ENCODE results near the gene RAMACL.

Gene RAMACL

DNA sequence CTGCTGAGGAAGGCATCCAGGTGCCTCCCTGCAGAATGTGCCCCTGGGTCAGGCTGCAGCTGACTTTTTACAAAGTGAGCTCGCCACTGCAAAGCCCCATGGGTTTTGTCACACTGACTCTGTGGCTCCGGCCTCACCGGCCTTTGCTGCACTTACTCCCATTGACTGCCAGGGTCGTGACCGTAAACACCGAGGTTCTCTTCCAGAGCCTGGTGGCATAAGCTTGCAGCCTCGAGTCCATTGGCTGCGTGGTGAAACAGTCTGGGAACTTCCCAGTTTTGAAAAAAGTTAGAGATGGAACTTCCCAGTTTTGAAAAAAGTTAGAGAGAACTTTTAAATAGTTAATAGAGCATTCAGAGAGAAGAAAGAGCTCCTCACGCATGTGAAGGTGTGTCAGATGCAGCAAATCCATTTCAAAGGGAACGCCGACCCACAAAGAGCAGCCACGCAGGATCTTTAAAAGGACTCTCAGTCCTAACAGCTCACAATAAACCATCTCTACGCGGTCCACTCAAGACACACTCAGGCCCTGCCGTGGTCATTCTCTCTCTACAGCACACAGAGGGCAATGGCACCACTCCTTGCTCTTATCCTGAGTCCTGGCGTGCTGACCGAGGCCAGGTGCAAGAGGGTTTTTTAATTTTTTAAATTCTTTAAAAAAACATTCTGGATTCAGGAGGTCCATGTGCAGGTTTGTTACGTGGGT is 12.8 kb downstream of the RAMACL start:
- no peak for DNase-seq

DNA sequence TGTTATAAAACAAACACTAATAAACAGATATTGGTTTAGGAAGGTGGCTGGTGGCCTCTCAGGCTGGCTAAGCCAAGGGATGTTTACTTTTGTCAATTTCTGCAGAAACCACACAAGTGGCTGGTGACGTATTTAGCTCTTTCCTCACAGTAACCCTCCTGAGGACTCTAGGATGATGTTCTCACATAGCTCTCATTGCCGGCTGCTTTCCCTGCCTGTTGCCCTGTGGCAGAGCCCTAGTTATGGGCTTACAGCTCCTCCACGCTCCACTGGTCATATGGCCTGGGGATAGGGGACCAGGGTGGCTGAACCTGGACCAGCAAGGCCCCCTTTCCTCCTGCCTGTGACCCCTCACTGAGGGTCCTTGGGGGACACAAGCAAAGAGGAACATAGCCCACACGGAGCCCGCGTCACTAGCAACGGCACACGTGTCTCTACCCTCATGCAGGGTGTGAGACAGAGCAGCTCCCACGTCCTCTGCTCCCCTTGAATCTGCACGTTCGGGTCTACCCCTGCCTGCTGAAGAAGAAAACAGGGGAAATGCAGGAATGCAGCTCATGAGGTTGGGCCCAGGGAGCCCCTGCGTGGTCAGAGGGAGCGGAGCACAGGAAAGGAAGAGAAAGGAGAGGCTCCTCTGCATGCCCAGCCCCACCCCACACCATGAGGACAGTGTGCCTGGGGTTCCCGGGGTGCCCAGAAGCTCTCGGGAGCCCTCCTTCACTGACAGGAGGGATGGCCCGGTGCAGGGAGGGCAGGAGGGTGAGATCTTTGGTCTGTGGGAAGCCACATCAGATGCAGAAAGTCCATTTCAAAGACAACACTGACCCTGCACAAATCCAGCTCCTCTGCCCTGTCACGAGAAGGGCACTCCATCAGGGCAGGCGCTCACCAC is 13.9 kb downstream of the RAMACL start:
- peak; percentile 75 for DNase-seq

DNA sequence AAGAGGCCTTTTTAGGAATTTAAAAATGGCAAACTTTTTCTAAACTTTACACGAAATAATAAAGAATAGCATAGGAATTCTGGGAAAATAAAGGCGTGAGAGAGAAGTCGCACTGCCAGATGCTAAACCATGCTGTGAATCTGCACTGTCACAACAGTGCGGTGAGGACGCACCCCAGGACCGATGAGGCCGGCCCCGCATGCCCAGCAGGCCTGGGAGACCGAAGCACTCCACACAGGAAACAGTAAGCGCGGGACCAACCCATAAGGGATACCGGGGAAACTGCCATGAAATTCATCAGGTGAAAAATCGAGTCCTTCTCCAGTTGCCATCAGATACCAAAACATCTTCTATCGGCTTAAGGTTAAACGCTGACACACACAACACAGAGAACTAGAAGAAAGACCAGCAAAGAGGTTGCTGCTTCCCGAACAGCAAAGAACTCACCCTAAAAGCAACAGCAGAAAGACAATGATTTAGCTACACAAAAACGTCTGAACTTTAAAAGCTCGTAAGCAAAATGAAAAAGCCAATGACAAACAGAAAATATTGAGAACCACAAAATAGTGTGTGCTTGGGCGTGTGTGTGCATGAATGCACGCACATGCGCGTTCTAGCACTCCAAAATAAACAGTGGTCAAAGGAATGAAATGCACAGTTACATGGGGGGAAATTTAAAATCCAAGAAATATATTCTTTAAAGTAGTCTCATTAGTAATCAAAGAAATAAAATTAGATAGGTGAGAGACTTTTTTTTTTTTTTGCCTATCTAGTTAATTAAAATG is 15.4 kb downstream of the RAMACL start:
- no peak for DNase-seq

DNA sequence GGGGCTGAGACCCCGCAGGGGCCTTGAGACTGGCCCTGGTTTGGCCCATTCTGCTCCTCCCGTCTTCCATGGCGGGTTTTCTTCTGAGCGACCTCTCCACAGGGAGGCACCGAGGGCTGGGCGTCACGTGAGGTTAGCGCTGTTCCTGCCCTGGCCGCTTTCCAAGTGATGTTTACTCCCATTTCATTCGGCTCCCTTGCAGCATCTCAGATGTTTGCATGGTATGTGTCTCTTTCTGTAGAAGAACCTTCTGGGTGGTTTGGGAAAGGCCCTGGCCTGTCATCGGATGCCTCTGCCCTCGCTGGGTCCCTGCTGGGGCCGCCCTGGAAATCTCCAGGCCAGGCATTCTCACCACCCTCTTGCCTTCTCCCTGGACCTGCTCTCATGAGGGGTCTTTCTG is 17.3 kb downstream of the RAMACL start:
- DNase-seq: no peak

DNA sequence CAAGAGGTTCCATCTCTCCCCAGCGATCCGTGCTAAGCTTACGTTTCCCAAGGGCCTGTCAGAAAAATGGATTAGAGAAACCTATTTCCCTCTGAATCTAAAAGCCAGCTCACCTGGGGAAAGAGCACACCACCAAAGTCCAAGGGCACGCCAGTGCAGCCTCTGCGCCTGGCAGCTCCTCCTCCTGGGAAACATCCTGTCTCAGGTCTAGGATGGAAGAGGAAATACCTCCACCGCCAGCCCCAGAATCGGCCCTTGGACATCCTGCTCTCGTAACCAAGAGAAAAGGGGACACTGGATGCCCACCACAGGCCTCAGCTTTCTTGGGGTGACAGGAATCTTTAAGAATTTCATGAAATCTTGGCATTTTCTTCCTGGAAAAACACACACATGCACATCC is 18.7 kb downstream of the RAMACL start:
- no peak for DNase-seq

DNA sequence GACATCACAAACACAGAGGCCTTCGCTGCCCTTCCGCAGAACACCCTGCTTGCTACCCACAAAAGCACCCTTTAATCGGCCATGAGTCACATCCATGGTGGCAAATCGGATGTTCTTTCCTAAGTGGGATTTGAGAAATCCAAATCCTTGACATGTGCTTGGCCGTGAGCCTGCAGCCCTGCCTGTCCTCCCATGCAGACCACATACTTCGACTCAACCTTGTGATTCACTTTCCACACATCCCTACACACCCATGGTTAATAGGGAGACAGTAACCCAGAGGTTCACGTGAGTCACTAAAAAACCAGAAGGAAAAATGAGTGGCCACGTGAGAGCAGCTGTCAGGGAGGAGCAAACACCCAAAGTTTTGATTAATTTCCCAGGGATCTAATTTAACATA is 19.4 kb downstream of the RAMACL start:
- peak; percentile 95 for DNase-seq

DNA sequence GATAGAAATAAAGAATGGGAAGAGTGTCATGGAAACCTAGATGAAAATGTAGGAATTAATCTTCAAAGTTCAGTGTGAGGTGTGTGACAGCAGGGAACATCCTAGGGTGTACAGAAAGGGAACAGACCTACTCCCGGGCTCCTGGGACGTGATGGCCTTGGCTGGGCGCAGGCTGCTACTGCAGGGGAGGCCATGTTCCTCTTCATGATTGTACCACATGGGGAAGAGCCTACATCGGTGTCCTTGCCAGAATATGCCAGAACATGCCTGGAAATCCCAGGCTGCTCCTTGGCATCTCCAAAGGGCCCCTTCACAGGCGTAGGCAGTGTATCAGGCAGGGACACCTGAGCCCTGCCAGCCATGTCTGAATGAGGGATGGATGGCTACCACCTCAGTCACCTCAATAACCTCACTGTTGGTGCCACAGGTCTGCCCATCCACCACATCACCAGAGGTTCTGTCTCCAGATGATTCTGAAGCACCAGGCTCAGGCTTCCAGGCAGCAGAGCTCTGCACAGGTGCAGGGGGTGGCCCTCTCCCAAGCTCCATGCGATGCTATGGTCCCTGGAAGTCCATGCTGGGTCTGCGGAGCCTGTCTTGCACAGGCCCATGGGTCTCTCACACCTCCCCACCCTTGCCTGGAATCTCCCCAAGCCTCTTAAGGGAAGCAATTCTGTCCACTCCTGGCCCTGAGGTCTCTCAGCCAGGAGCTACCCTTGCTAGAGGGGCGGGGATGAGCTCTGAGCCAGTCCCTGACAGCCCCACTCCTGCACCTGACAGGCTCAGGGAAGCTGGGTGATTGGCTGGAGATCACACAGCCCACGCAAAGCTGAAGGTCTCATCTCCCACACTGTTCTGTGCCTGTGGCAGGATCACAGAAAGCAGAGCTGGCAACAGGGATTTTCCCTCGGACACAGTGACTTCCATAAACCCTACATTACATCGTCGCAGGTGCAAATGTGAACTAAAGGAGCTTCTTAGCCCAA is 20.2 kb downstream of the RAMACL start:
- DNase-seq: no peak

DNA sequence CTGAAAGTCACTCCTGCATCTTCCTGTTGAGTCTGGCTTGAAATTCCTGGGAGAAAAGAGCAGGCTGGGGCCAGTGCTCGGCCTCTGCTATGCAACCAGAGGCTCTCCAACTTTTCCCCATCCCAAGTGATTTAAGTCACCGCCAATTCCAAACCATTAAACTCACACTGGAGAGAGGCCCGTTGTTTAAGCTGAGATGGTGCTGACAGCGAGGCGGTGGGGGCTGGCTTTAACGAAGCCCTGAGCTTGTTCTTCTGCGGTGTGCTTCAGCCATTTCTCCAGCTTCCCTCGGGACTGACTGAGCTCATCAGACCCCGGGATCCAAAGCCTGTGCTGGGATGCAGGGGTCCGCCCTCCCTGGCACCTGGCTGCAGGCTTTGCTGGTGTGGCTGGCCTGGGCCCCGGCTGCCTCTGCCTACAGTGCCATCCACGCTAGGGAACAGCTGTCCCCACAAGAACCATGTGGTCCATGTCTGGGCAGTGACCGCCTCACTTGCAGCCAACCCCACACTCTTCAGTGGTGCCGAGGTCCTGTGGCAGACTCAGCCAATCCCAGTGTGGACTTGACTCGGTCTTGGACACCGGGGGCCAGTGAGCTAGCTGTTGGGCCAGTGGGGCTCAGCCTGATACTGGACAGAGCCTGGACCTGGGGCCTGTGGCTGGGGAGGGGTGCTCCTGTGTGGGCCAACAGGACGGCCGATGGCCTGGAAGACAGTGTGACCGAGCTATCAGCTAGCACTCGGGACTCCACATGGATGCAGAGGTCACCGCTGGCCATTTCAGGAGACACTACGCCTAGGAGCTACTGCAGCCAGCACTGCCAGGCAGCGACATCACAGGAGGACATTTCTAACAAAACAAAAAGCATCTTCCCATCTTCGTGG is 21.2 kb downstream of the RAMACL start:
- peak; percentile 67 for DNase-seq

DNA sequence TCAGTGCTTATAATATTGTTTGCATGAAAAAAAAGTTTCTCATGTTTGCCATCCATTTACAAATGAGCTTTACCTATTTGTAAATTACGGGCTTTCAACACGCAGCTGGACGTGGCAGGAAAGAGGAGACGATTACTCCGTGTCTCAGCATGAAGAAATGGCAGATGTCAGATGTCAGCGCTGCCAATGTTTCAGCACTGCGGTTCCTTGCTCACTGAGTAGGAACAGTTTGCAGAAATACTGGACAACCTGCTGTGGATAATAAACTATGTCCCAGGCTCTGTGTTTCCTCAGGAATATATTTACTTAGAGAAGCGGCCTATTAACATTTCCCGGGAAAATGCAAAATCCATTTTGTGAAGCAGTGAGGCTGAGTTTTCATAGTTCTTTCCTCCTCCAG is 22.7 kb downstream of the RAMACL start:
- DNase-seq: no peak

DNA sequence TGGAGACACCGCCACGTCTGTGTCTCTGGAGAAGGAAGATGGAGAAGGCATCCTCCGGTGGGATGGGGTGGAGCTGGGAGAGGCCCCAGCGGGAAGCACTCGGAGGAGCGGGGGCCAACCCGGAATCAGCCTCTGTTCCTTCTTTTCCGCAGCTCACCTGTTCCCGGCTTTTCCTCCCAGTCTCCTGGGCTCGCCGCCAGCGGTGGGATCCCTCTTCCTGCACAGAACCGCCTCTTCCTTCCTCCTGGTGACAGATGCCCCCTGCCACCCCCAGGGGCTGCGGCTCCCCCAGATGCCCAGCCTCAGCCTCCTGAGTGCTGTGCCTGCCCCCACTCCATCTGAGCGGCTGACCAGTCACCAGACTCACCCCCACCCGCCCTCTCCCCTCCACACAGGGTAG is 23.3 kb downstream of the RAMACL start:
- DNase-seq: no peak

DNA sequence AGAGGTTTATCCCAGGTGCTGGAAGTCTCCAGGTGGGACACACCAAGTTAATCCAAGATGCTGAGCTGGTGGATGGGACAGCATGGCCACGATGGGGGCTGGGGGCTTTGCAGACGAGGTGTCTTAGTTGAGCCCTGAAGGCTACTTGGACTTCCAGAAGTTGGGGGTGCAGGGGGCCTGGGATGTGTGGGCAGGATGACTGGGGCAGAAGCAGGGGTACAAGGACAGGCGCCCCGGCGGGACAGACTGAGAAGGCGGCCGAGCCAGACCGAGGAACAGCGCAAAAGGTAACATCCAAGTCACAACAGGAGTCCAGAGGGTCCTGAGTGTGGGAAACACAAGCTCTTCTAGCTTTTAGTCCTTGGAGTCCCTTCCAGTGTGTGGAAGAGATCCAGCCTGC is 23.8 kb downstream of the RAMACL start:
- no peak for DNase-seq

DNA sequence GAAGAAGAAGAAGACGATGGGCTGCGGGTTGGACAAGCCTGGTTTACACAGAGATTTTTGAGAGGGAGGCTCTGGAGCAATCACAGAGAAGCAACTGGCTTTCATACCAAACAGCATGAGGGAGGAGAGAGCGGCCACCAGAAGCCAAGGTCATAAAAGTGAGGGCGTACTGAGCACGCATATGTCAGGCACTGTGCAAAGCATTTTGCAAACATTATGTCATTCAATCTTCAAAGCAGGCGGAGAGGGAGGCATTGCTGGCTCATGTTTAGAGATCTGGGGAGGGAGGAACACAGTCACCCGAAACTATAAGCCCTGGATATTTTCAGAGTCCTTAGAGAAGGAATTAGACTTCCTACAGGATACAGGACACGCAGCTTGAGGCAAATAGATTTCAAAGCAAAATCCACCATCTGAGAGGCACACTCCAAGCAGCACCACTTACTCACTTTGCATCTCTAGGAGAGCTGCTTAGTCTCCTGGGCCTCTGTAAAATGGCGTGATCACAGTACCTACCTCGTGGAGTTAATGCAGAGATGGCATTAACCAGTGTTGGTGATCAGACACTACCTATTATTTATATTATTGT is 24.6 kb downstream of the RAMACL start:
- DNase-seq: no peak

DNA sequence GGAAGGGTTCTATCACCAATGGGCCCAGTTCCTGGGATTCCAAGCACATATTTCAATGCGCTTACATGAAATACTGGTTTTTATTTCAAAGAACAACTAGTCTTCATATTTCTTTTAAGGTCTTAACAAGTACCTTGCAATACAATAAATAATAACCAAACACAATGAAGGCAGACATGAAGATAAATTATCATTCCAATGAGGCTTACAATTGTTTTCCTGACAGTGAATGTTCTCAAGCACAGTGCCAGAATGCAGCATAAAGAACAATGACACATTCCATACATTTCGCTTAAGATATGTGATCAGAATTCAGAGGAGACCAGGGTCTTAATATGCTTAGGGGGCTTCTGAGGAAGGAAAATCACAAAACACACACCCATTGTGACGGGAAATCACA is 26.3 kb downstream of the RAMACL start:
- no peak for DNase-seq

DNA sequence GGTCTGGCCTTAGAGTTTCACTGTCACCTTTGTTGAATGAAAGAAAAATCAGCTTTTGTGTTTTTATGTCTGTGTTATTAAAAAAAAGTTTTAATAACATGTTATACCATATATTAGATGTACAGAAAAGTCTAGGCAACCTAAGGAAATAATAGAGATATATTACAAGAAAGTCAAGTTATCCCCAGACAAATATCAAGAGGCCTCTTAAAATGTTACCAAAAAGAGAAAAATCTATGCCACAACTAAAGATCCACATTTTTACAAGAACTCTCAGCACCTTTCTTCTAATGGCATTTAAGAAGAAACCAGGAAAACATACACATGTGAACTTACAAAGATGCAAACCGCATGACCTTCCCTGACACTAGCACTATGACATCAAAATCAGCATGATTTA is 26.8 kb downstream of the RAMACL start:
- no peak for DNase-seq

DNA sequence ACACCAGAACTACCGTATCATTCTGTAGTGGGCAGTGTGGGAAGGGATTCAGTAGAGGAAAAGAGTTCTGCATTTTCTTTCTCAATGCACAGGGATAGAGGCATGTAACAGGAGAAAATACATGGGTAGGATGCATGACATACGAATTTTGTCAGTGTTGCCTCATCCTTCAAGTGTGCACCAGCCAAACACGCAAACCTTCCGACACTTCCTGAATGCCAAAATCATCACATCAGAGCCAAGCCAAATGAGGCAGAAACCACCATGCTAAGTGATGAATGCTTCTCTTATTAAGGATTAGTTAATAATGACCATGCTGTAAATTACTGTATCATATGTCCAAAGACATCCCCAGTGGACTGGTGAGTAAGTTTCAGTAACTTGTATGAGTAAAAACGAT is 27.3 kb downstream of the RAMACL start:
- DNase-seq: peak; percentile 80

DNA sequence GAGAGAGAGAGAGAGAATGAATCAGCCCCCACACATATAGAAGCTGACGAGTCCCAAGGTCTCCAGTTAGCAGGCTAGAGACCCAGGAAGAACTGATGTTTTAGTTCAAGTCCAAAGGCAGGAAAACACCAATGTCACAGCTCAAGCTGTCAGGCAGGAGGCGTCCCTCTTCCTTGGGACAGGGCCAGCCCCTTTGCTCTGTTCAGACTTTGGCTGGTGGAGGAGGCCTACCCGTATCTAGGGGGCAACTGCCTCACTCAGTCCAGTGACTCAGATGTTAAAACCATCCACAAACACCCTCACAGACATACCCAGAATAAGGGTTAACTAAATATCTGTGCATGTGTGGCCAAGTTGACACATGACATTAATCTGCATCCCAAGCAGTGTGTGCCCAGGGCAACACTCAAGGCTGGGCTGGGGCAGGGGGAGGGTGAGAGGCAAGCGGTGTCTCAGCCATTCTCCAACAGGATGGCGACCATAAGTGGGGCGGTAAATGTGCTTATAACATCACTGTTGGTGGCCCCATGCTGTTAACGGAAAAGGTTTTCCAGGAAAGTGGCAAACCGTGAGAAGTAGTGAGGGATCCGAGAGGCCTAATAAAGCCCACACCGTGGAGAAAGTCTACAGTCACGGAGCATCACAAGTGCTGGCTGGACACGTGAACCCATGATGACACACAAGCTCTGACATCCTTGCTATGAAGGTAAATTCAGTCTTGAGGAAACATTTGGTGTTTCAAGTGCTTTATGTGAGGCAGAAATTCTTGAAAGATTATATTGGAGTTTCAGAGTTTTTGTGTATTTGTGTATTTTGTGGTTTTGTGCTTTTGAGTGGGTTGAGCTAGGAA is 28.1 kb downstream of the RAMACL start:
- peak; percentile 42 for DNase-seq

DNA sequence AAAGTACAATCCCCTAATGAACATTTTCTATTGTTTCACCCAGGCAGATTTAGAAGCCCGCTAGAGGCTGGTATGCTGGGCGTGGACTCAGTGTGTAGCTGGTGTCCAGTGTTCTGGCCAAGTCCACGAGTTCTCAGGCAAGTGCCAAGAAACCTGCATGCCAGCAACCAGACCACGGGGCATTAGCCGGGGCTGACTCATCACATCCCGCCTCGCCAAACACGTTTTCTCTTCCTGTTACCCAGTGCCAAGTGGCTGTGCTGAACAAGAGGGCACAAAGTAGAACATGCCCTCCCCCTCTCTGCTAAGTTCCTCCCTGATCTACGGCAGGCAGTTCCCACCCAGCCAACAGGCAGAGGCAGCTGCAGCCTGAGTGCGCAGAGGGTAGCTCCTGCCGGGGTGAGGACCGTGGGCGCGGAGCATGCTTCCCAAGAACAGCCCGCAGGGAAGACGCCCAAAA is 29.6 kb downstream of the RAMACL start:
- peak; percentile 81 for DNase-seq

DNA sequence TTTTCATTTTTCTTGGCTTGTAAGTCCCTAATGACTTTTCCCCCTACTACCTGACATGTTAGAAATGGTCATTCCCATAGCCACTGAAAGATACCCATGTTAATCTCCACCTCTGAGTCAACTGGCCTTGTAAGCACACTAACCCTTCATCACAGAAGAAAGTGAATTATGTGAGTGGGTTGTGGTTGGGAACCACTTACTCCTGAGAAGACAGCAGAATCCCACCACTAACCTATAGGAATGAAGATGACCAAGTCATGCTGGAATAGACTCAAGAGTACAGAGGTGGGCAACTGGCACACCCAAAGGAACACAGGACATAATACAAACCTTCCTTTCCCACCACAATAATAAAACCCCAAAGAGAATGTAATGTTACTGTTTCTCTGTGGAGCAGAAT is 30.1 kb downstream of the RAMACL start:
- DNase-seq: no peak

DNA sequence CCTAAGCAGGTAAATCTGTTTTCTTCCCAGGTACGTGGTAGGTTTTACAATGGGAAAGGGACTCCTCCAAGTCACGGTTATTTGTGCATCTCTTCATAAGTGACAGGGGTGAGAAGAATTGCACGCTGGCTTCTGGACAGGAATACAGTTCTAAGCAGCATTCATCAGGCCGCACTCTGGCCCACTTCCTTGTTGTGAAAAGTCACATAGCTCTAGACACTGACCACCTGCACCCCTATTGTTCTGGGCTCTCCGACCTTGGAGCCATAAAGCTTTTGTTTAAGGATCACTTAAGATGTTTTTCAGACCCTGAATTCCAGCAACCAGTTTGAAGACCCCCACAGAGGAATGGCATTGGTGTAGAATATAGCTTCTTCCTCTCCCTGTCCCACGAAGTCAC is 31.4 kb downstream of the RAMACL start:
- no peak for DNase-seq

All from fibroblast of skin of scalp (primary cell).